K562 (cell line): ENCODE measurements around the gene SNX9. TPM values are rescaled to one million over a fixed set of nuclear protein-coding genes. Genes with fewer than 3 reads are reported as not detected.

Experiments
- ATAC-seq: fragments of 200-7000 bp; cut with Tn5 transposase; 3 replicates; pipeline ENCODE4 v1.9.1; 2020; ENCODE audit warnings: moderate library complexity
- BruUV-seq: library from RNA; stranded (reverse); fragments of 400-500 nt; replicated peaks from 2 replicates; lab custom pipeline; 2021; lab: Mats Ljungman, UMichigan
- CTCF ChIA-PET: fragments of 300-600 bp; formaldehyde crosslinking; extraction: SDS; loops from one replicate; lab custom pipeline; 2021; ENCODE audit warnings: low intra/inter-chr PET ratio; lab: Yijun Ruan, JAX
- POLR2A ChIA-PET: fragments of 300-600, 350-650 bp; sonication (Branson Sonifier 250); formaldehyde crosslinking; extraction: SDS; loops from one replicate; lab custom pipeline; 2021; ENCODE audit warnings: antibody characterized with exemption, inconsistent platforms; lab: Yijun Ruan, JAX
- DNase-seq, 4 experiments: peaks; one replicate each; pipeline versions ENCODE4 v3.0.0 to v3.0.0-alpha.2; 2011 to 2018; ENCODE audit warnings: low spot score in 3 of 4, mixed read lengths in 3 of 4; ENCODE audit errors: extremely low read depth in 1 of 4
- FAIRE-seq: peaks from 2 replicates; lab custom pipeline; 2011; peaks lifted over from hg19 to GRCh38; lab: Jason Lieb, UNC
- H2AFZ ChIP-seq: 2 replicates; pipeline ENCODE4 v1.6.0; 2011; ENCODE audit warnings: low read depth, low read length, control low read depth, inconsistent platforms
- H3K27ac ChIP-seq: fragments of 200-600 bp; 3 replicates; pipeline ENCODE4 v1.8.0; 2011; ENCODE audit warnings: low read depth, mild to moderate bottlenecking, control low read depth, inconsistent platforms, low read length, moderate library complexity, mixed read lengths; ENCODE audit errors: extremely low read depth
- H3K27me3 ChIP-seq, 2 experiments: fragments of 300-600 bp in 1 of 2; 2 replicates in 1 of 2; 3 replicates in 1 of 2; pipeline versions ENCODE4 v1.6.0 to v1.8.0; 2011; ENCODE audit warnings: inconsistent platforms in 2 of 2, low read length in 2 of 2, mild to moderate bottlenecking in 1 of 2, mixed read lengths in 1 of 2, moderate library complexity in 1 of 2; ENCODE audit not compliant: control insufficient read depth in 2 of 2, insufficient read depth in 2 of 2
- H3K36me3 ChIP-seq: fragments of 300-600 bp; 3 replicates; pipeline ENCODE4 v1.8.0; 2011; ENCODE audit warnings: mild to moderate bottlenecking, low read length, inconsistent platforms; ENCODE audit not compliant: control insufficient read depth, insufficient read depth
- H3K4me1 ChIP-seq, 2 experiments: fragments of 200-600 bp in 1 of 2; replicated peaks in 1 of 2; 2 replicates in 1 of 2; 3 replicates in 1 of 2; pipeline versions ENCODE4 v1.5.1 to v1.8.0; 2011; ENCODE audit warnings: inconsistent platforms in 2 of 2, low read length in 2 of 2, mild to moderate bottlenecking in 1 of 2, mixed read lengths in 1 of 2, moderate library complexity in 1 of 2; ENCODE audit not compliant: control insufficient read depth in 2 of 2, insufficient read depth in 2 of 2
- H3K4me2 ChIP-seq: 2 replicates; pipeline ENCODE4 v1.6.1; 2011; ENCODE audit warnings: low read length, control low read depth, inconsistent platforms, mixed read lengths; ENCODE audit not compliant: insufficient read depth
- H3K4me3 ChIP-seq: fragments of 200-600 bp; sonication (generic), shearing (Covaris generic); 2 replicates; pipeline ENCODE4 v1.5.1; 2016; ENCODE audit warnings: control low read depth, inconsistent platforms
- H3K79me2 ChIP-seq: fragments of 200-600 bp; 3 replicates; pipeline ENCODE4 v1.8.0; 2011; ENCODE audit warnings: low read length, inconsistent platforms; ENCODE audit not compliant: control insufficient read depth, insufficient read depth
- H3K9ac ChIP-seq, 2 experiments: 2 replicates each; pipeline versions ENCODE4 v1.6.0 to v1.6.1; 2011; ENCODE audit warnings: low read depth in 2 of 2, low read length in 2 of 2, control low read depth in 1 of 2, inconsistent platforms in 1 of 2, mild to moderate bottlenecking in 1 of 2, mixed read lengths in 1 of 2; ENCODE audit not compliant: insufficient read depth in 1 of 2
- H3K9me1 ChIP-seq: one replicate; pipeline ENCODE4 v1.6.0; 2011; ENCODE audit warnings: inconsistent platforms, mild to moderate bottlenecking, low read length, moderate library complexity; ENCODE audit not compliant: control insufficient read depth, insufficient read depth
- H3K9me3 ChIP-seq: replicated peaks from 2 replicates; pipeline ENCODE4 v1.5.1; 2011; ENCODE audit warnings: low read depth, low read length, inconsistent platforms; ENCODE audit not compliant: control insufficient read depth, insufficient read depth
- H4K20me1 ChIP-seq: replicated peaks from 2 replicates; pipeline ENCODE4 v1.6.1; 2011; ENCODE audit warnings: low read length, inconsistent platforms, mixed read lengths; ENCODE audit not compliant: control insufficient read depth, insufficient read depth
- EHMT2 ChIP-seq: fragments of 450-650 bp; IDR thresholded peaks from 2 replicates; pipeline ENCODE4 v1.6.1; 2018; ENCODE audit warnings: antibody characterized with exemption
- IRF1 ChIP-seq: sonication (generic); formaldehyde crosslinking; IDR thresholded peaks from 2 replicates; pipeline ENCODE4 v1.8.0; 2022; ENCODE audit warnings: missing genetic modification reagents, mild to moderate bottlenecking, borderline replicate concordance
- RAD21 ChIP-seq, 2 experiments: fragments of 250-450 bp in 1 of 2; fragments of 450-650 bp in 1 of 2; sonication (Bioruptor Pico) in 1 of 2; formaldehyde crosslinking in 1 of 2; IDR thresholded peaks in 1 of 2; conservative IDR thresholded peaks in 1 of 2; 2 replicates each; pipeline versions ENCODE4 v1.4.0 to v1.8.0; 2020 to 2022; ENCODE audit warnings: mild to moderate bottlenecking in 2 of 2, moderate library complexity in 1 of 2
- RREB1 ChIP-seq: fragments of 250-450 bp; sonication (Bioruptor Pico); IDR thresholded peaks from 2 replicates; pipeline ENCODE4 v1.4.0; 2020
- SMAD4 ChIP-seq: fragments of 250-450 bp; sonication (Bioruptor Pico); conservative IDR thresholded peaks from 2 replicates; pipeline ENCODE4 v1.8.0; 2021; ENCODE audit warnings: inconsistent platforms, mild to moderate bottlenecking, moderate library complexity
- ZBTB33 ChIP-seq: sonication (generic); formaldehyde crosslinking; IDR thresholded peaks from 2 replicates; pipeline ENCODE4 v1.8.1; 2023; ENCODE audit warnings: mild to moderate bottlenecking, missing genetic modification reagents
- ZNF445 ChIP-seq: fragments of 250-450 bp; sonication (Bioruptor Pico); IDR thresholded peaks from 2 replicates; pipeline ENCODE4 v1.4.0; 2020; ENCODE audit warnings: low read depth, mild to moderate bottlenecking, moderate library complexity
- WGBS: fragments of 100-300 bp; shearing (Covaris generic); methylation state at CpG from one replicate; pipeline ENCODE4 v1.1.6; 2016; ENCODE audit warnings: low coverage, mixed read lengths; ENCODE audit not compliant: insufficient coverage; ENCODE audit errors: missing lambda C conversion rate; 5-methylcytosine and 5-hydroxymethylcytosine counted together
- in situ Hi-C: fragments of 300-500 bp; cut with MboI; formaldehyde crosslinking; loops from 4 replicates; pipeline ENCODE4 v1.15.0; 2018; ENCODE audit warnings: inconsistent platforms, mixed read lengths
- intact Hi-C: fragments of 100-400 bp; cut with micrococcal nuclease; formaldehyde crosslinking; loops from 2 replicates; pipeline ENCODE4 v1.14.2; 2022
- polyA plus RNA-seq, 8 experiments: library from polyadenylated mRNA; depleted of rRNA in 4 of 8; stranded (reverse) in 5 of 8; unstranded in 3 of 8; fragments of >200 nt; fragmentation: Nextera tagmentation in 2 of 8; fragmentation: Illumina TruSeq in 1 of 8; extraction: Ambion mirVana in 2 of 8; extraction: Trizol in 1 of 8; gene quantifications; 2 replicates each; pipeline versions ENCODE4 v1.2.1 to v1.2.3, GENCODE V29; 2011 to 2014; ENCODE audit warnings: inconsistent platforms in 1 of 8, missing spikeins in 1 of 8
- total RNA-seq, 7 experiments: library from RNA; depleted of rRNA in 6 of 7; stranded (reverse); fragments of >200 nt in 6 of 7; fragmentation: Illumina TruSeq in 2 of 7; extraction: Trizol in 2 of 7; gene quantifications; 2 replicates each; pipeline versions ENCODE4 v1.2.1 to v1.2.3, GENCODE V29; 2011 to 2021; ENCODE audit warnings: low replicate concordance in 1 of 7

Gene SNX9
- total and polyA plus RNA-seq, 9 of the 15 experiments (the other 6 are each of a cell fraction or from before 2014, with no cell fraction given), result 6.0 to 81.7 (median 57.1) TPM

- TF ChIP-seq RAD21 (CRISPR knock-in tag; conservative IDR thresholded peaks at IDR 0.05 in 1 of 2, IDR thresholded peaks at IDR 0.05 in 1 of 2) (0 out of 4 replicates have a peak, but pooled peaks of 1 of the 2 experiments have one; percentile 1), SMAD4 (CRISPR knock-in tag) (0 out of 2 replicates have a peak, but pooled peaks have one; percentile 3)
- TF ChIP-seq, all 486 proteins: peak for 8
Measured at GRCh38 chr6:157821342-157822033, 1.6 kb upstream of the SNX9 start (continued).

- DNase-seq, result peak in 1 of 4 experiments; percentile 40
- CTCF ChIA-PET, result no interaction called here
- no peaks in the 10 kb centered on the region for H4K20me1 ChIP-seq
- POLR2A ChIA-PET, result interaction anchor here (0.8 to 1.9 kb wide), 3 partner anchors 11 to 18 kb away, joined by 3 to 7 read pairs (median 4); no protein-coding TSS in a partner anchor
- H3K4me3 ChIP-seq, result peak overlapping the region; percentile 40
- H3K9me3 ChIP-seq, result peaks cover 2% of the 10 kb centered on the region; the same call in 1 of the 2 replicates
- peak overlapping the region; percentile 85 for H2AFZ ChIP-seq
- no peaks in the 10 kb centered on the region for H3K9me1 ChIP-seq
- in situ Hi-C loops, result no loop called here
- H3K79me2 ChIP-seq, result peaks cover 37% of the 10 kb centered on the region
- intact Hi-C loops, result no loop called here
- FAIRE-seq, result peak; percentile 40
- peak overlapping the region; percentile 83 for H3K27ac ChIP-seq
- ATAC-seq, result peak; percentile 8
- H3K4me1 ChIP-seq, result peaks cover 13 to 14% of the 10 kb centered on the region in 2 experiments; a peak in 4 of 5 replicates
- no TSS peak for BruUV-seq
- H3K4me2 ChIP-seq, result peak overlapping the region; percentile 79
- no peaks in the 10 kb centered on the region for H3K36me3 ChIP-seq
- no peaks in the 10 kb centered on the region for H3K27me3 ChIP-seq
- H3K9ac ChIP-seq, result peak overlapping the region; percentile 82 to 94
- WGBS, result 8% methylated on average over 29 of the region's 53 CpGs
- TF ChIP-seq ZNF445 (CRISPR knock-in tag), result no peak
- no peak for TF ChIP-seq EHMT2
- no peak for TF ChIP-seq IRF1 (CRISPR knock-in tag)
- no peak for TF ChIP-seq ZBTB33 (CRISPR knock-in tag)
- 0 out of 2 replicates have a peak, but pooled peaks have one; percentile 34 for TF ChIP-seq RREB1 (CRISPR knock-in tag)
Measured at GRCh38 chr6:157822245-157823000, 623 bp upstream of the SNX9 start.
